Measurements from ENCODE around the gene LIN7A. TPM values are rescaled to one million over a fixed set of nuclear protein-coding genes. Genes with fewer than 3 reads are reported as not detected.

Gene LIN7A
- total and polyA plus RNA-seq, 2 of the 8 experiments (the other 6 are each of a cell fraction or from before 2014, with no cell fraction given): 5.8 to 22.0 TPM

- no peak for TF ChIP-seq RAD21 (IDR thresholded peaks at IDR 0.05 in 1 of 2, conservative IDR thresholded peaks at IDR 0.05 in 1 of 2; ENCODE audit: low read depth in 2 of 2, low read length in 2 of 2)
Measured at GRCh38 chr12:80979251-80979650, 41.5 kb upstream of the LIN7A start (continued).
